Measurements from ENCODE around the gene CEACAM19.

GRCh38 chr19:44704982-44705381 lies 33.7 kb downstream of the CEACAM19 start:
- TF ChIP-seq CTCF (IDR thresholded peaks at IDR 0.05; ENCODE audit: insufficient read depth, low read length, poor library complexity, severe bottlenecking) = no peak
- TF ChIP-seq EZH2phosphoT487 (conservative IDR thresholded peaks at IDR 0.05; ENCODE audit: low read length) = no peak
